ENCODE data around the gene RTCA. TPM values are rescaled to one million over a fixed set of nuclear protein-coding genes. Genes with fewer than 3 reads are reported as not detected.

The RTCA gene
- total RNA-seq, 1 experiment from 2014 or later, result 33.6 TPM

- no peak overlapping the region for H3K4ac ChIP-seq (ENCODE audit: low read depth, low read length)
- no peak overlapping the region for H2BK15ac ChIP-seq (ENCODE audit: low read depth, low read length)
- no peak overlapping the region for H4K91ac ChIP-seq (ENCODE audit: insufficient read length, low read depth, low read length)
- H3K18ac ChIP-seq (ENCODE audit: insufficient read length, low read depth, low read length), result no peak overlapping the region
- no peaks in the 10 kb centered on the region for H3K79me2 ChIP-seq (ENCODE audit: insufficient read depth, low read length)
- H2AFZ ChIP-seq (ENCODE audit: low read length), result no peak overlapping the region
- peaks cover 3 to 4% of the 10 kb centered on the region in 2 experiments; a peak in 4 of 5 replicates for H3K9me3 Mint-ChIP-seq
- peaks cover 40 to 44% of the 10 kb centered on the region in 2 experiments for H3K4me1 Mint-ChIP-seq
- no peak overlapping the region for H4K5ac ChIP-seq (ENCODE audit: insufficient read length, low read depth, low read length)
- H3K9me3 ChIP-seq (ENCODE audit: control insufficient read depth, low read depth, low read length), result no peaks in the 10 kb centered on the region
- no peak overlapping the region for H2BK12ac ChIP-seq (ENCODE audit: insufficient read length, low read depth, low read length)
- H3K4me1 ChIP-seq (ENCODE audit: insufficient read depth, low read length), result peaks cover 8% of the 10 kb centered on the region; the same call in 1 of the 2 replicates
- no peak overlapping the region for H3T11ph ChIP-seq (ENCODE audit: low read length)
- no peak overlapping the region for H3K27ac ChIP-seq (ENCODE audit: insufficient read length, low read depth, low read length)
- no peak overlapping the region for H3K4me3 Mint-ChIP-seq
- H3K14ac ChIP-seq (ENCODE audit: insufficient read depth, low read length), result no peak overlapping the region
- H3K9ac ChIP-seq (ENCODE audit: extremely low read depth, insufficient read length, low read length), result no peak overlapping the region
- H2BK20ac ChIP-seq (ENCODE audit: low read depth, low read length, poor library complexity, severe bottlenecking), result no peak overlapping the region
- H3K4me2 ChIP-seq (ENCODE audit: insufficient read depth, insufficient read length, low read length), result no peak overlapping the region
- no peaks in the 10 kb centered on the region for H3K27me3 ChIP-seq (ENCODE audit: insufficient read depth, low read length)
- no peak overlapping the region; a peak in 1 of 7 replicates for H3K27ac Mint-ChIP-seq
- no peak for DNase-seq
- TF ChIP-seq CTCF (conservative IDR thresholded peaks at IDR 0.05), result no peak
- no peak overlapping the region for H3K56ac ChIP-seq (ENCODE audit: insufficient read length, low read depth, low read length)
- no peak overlapping the region for H2BK5ac ChIP-seq (ENCODE audit: insufficient read length, low read length)
- no peaks in the 10 kb centered on the region for H3K79me1 ChIP-seq (ENCODE audit: insufficient read depth, low read depth, low read length, poor library complexity, severe bottlenecking)
- H3K23me2 ChIP-seq (ENCODE audit: insufficient read length, low read depth, low read length, poor library complexity, severe bottlenecking), result no peaks in the 10 kb centered on the region
- no peak overlapping the region for H4K8ac ChIP-seq (replicated peaks; ENCODE audit: insufficient read length, low read depth, low read length)
- H3K36me3 Mint-ChIP-seq (ENCODE audit: insufficient read depth in 1 of 3, low read depth in 3 of 3), result peaks cover 3 to 9% (median 5%) of the 10 kb centered on the region in 3 experiments
- no peak overlapping the region for H2BK120ac ChIP-seq (ENCODE audit: low read depth, low read length, poor library complexity, severe bottlenecking)
- no peaks in the 10 kb centered on the region for H3K27me3 Mint-ChIP-seq (ENCODE audit: low read depth)
- H3K23ac ChIP-seq (ENCODE audit: insufficient read length, low read depth, low read length), result no peak overlapping the region
- H4K20me1 ChIP-seq (ENCODE audit: control insufficient read depth, insufficient read depth, insufficient read length), result no peaks in the 10 kb centered on the region
- H2AK5ac ChIP-seq (ENCODE audit: insufficient read length, low read length), result no peak overlapping the region
- no CpG with 5 or more reads among the region's 5 CpGs for WGBS (ENCODE audit: extremely low coverage, insufficient read length, low lambda C conversion rate)
Measured at GRCh38 chr1:100300691-100301090, 34.7 kb downstream of the RTCA start.
